Smooth muscle cell (in vitro differentiated cells): ENCODE results near the gene TTYH1. TPM values are rescaled to one million over a fixed set of nuclear protein-coding genes. Genes with fewer than 3 reads are reported as not detected.
A peak's percentile ranks its signal among the peaks of the same experiment; 100 is the strongest.

Experiments used
- DNase-seq: peaks from one replicate; lab custom pipeline; 2025; ENCODE audit not compliant: unreplicated experiment; lab: John Stamatoyannopoulos, UW
- H2AFZ ChIP-seq: fragments of 200-600 bp; sonication (generic); 2 replicates; pipeline ENCODE4 v1.6.0; 2016; ENCODE audit warnings: antibody characterized with exemption, low read depth, mild to moderate bottlenecking
- H3F3A ChIP-seq: fragments of 200-600 bp; sonication (generic); 2 replicates; pipeline ENCODE4 v1.6.0; 2017; ENCODE audit warnings: antibody characterized with exemption, low read depth
- H3K27ac ChIP-seq: fragments of 200-600 bp; sonication (generic); 2 replicates; pipeline ENCODE4 v1.5.1; 2016; ENCODE audit warnings: low read depth, mild to moderate bottlenecking
- H3K27me3 ChIP-seq: fragments of 200-600 bp; sonication (generic); 2 replicates; pipeline ENCODE4 v1.6.1; 2016; ENCODE audit warnings: low read depth, mild to moderate bottlenecking
- H3K36me3 ChIP-seq: fragments of 200-600 bp; sonication (generic); 2 replicates; pipeline ENCODE4 v1.5.1; 2016; ENCODE audit warnings: low read depth
- H3K4me1 ChIP-seq: fragments of 200-600 bp; sonication (generic); 2 replicates; pipeline ENCODE4 v1.5.1; 2016; ENCODE audit warnings: low read depth
- H3K4me2 ChIP-seq: fragments of 200-600 bp; sonication (generic); 2 replicates; pipeline ENCODE4 v1.6.0; 2016; ENCODE audit warnings: mild to moderate bottlenecking
- H3K4me3 ChIP-seq: fragments of 200-600 bp; sonication (generic); 2 replicates; pipeline ENCODE4 v1.5.1; 2016; ENCODE audit warnings: mild to moderate bottlenecking
- H3K79me2 ChIP-seq: fragments of 200-600 bp; sonication (generic); 2 replicates; pipeline ENCODE4 v1.6.0; 2016; ENCODE audit warnings: low read depth, mild to moderate bottlenecking
- H3K9ac ChIP-seq: fragments of 200-600 bp; sonication (generic); 2 replicates; pipeline ENCODE4 v1.6.0; 2016; ENCODE audit warnings: low read depth
- H3K9me3 ChIP-seq: fragments of 200-600 bp; sonication (generic); replicated peaks from 2 replicates; pipeline ENCODE4 v1.5.1; 2016; ENCODE audit warnings: low read depth
- H4K20me1 ChIP-seq: fragments of 200-600 bp; sonication (generic); 2 replicates; pipeline ENCODE4 v1.6.0; 2016; ENCODE audit warnings: low read depth
- WGBS: methylation state at CpG from one replicate; pipeline ENCODE4 v1.1.7; 2016; ENCODE audit warnings: low lambda C conversion rate; 5-methylcytosine and 5-hydroxymethylcytosine counted together
- polyA plus RNA-seq: library from polyadenylated mRNA; unstranded; fragments of >200 nt; fragmentation: Nextera tagmentation; extraction: Ambion mirVana; gene quantifications from 2 replicates; pipeline ENCODE4 v1.2.1, GENCODE V29; 2016
- total RNA-seq: library from RNA; depleted of rRNA; stranded (reverse); fragments of >200 nt; gene quantifications from 2 replicates; pipeline ENCODE4 v1.2.3, GENCODE V29; 2014
- TF ChIP-seq, protein P1 (sequence below): fragments of 200-600 bp; sonication (generic); IDR thresholded peaks from 2 replicates; pipeline ENCODE4 v1.5.1; 2017; ENCODE audit warnings: borderline replicate concordance, mild to moderate bottlenecking, antibody characterized with exemption; ENCODE audit not compliant: insufficient read depth, poor library complexity, severe bottlenecking

Gene TTYH1
- total and polyA plus RNA-seq, 2 experiments from 2014 or later = 0.40 to 0.65 TPM

DNA sequence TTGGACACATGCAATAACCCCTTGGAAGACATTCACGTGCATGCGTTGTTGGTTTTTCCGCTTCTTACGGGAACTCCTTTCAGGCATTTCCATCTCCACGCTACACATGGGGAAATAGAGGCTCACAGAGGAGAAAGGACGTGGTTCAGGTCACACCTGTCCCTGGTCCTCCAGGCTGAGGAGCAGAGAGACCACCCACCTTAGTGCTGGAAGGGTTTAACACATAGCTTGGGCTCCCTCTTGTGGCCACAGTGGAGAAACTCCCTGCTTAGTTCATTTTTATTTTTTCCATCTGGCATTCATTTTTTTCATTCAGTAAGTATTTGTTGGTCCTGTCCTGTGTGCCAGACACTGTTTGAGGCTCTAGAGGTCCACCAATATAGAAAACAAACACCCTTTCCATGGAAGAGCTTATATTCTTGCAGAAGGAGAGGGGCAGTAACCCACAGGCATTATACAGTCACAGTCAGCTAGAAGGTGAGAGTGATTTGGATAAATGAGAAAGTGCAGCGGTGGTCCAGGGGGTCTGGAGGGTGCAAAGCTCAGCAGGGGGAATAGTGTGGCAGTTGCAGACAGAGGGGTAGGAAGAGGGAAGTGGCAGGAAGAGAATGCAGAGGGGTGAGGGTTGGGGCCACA lies 24.2 kb upstream of the TTYH1 start:
- H3K9me3 ChIP-seq = no peaks in the 10 kb centered on the region
- peaks cover 19% of the 10 kb centered on the region for H3K27me3 ChIP-seq
- no peaks in the 10 kb centered on the region for H3K36me3 ChIP-seq
- H3K4me1 ChIP-seq = no peaks in the 10 kb centered on the region
- no peak for DNase-seq
- H3K79me2 ChIP-seq = no peaks in the 10 kb centered on the region
- no peak overlapping the region for H3K4me2 ChIP-seq
- H3K4me3 ChIP-seq = no peak overlapping the region
- 12% methylated on average over 7 of the region's 7 CpGs for WGBS
- no peak overlapping the region for H3K9ac ChIP-seq
- H3K27ac ChIP-seq = no peak overlapping the region
- no peak overlapping the region for H2AFZ ChIP-seq
- TF ChIP-seq, protein P1, sequence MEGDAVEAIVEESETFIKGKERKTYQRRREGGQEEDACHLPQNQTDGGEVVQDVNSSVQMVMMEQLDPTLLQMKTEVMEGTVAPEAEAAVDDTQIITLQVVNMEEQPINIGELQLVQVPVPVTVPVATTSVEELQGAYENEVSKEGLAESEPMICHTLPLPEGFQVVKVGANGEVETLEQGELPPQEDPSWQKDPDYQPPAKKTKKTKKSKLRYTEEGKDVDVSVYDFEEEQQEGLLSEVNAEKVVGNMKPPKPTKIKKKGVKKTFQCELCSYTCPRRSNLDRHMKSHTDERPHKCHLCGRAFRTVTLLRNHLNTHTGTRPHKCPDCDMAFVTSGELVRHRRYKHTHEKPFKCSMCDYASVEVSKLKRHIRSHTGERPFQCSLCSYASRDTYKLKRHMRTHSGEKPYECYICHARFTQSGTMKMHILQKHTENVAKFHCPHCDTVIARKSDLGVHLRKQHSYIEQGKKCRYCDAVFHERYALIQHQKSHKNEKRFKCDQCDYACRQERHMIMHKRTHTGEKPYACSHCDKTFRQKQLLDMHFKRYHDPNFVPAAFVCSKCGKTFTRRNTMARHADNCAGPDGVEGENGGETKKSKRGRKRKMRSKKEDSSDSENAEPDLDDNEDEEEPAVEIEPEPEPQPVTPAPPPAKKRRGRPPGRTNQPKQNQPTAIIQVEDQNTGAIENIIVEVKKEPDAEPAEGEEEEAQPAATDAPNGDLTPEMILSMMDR = peak; percentile 77
- no peaks in the 10 kb centered on the region for H4K20me1 ChIP-seq
- H3F3A ChIP-seq = no peaks in the 10 kb centered on the region

DNA sequence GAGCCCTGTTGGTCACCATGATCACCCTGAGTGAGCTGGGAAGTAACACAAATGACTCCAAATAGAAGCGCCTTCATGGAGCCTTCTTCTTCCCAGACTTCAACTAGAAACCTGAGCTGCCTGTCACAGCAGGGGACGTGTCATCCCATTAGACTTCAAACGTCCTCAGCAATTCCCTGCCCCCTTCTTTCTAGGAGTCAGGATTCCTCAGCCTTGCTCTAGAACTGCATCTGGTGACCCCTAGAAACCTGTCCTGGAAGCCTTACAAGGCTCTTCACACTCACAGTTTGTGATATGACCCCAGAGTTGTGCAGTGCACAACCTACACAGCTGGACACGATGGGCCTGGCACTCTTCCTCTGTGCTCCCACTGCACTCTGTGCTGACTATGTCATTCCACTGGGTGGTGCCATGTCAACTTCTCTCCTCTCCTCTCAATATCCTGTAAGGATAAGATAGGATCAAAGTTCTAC lies 23.6 kb upstream of the TTYH1 start:
- Histone ChIP-seq H3K79me2 (no peaks in the 10 kb centered on the region), H2AFZ (no peak overlapping the region), H3F3A (no peaks in the 10 kb centered on the region), H3K4me1 (no peaks in the 10 kb centered on the region), H3K27me3 (peaks cover 19% of the 10 kb centered on the region), H3K4me3 (no peak overlapping the region), H4K20me1 (no peaks in the 10 kb centered on the region), H3K4me2 (no peak overlapping the region), H3K9me3 (no peaks in the 10 kb centered on the region), H3K9ac (no peak overlapping the region), H3K36me3 (no peaks in the 10 kb centered on the region), H3K27ac (no peak overlapping the region)
- TF ChIP-seq, protein P1 = no peak
- WGBS = 16% methylated on average over 4 of the region's 4 CpGs
- DNase-seq = no peak

DNA sequence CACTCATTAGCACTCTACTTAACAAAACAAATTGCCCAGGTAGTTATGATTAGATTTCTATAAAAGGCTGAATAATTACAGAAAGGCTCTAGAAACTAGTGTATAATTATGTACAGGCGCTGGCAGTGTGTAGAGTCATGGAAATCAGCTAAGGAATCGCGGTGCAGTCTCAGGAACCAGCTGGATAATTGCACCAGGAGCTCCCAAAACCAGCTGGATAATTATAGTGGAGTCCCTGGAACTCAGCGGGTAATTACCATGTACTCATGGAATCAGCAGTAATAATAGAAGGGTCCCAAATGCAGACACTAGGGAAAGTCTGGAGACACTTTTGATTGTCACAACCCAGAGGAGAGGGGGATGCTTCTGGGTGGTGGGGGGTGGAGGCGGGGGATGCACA lies 23.2 kb upstream of the TTYH1 start:
- no peak overlapping the region for H3K4me3 ChIP-seq
- no peaks in the 10 kb centered on the region for H3K9me3 ChIP-seq
- H3K9ac ChIP-seq = no peak overlapping the region
- H3K36me3 ChIP-seq = no peaks in the 10 kb centered on the region
- H3K4me1 ChIP-seq = no peaks in the 10 kb centered on the region
- TF ChIP-seq, protein P1 = no peak
- no peak for DNase-seq
- no peak overlapping the region for H3K27ac ChIP-seq
- H2AFZ ChIP-seq = no peak overlapping the region
- H3K79me2 ChIP-seq = no peaks in the 10 kb centered on the region
- no peak overlapping the region for H3K4me2 ChIP-seq
- H4K20me1 ChIP-seq = no peaks in the 10 kb centered on the region
- H3K27me3 ChIP-seq = peaks cover 19% of the 10 kb centered on the region
- 74% methylated on average over 5 of the region's 5 CpGs for WGBS
- no peaks in the 10 kb centered on the region for H3F3A ChIP-seq

DNA sequence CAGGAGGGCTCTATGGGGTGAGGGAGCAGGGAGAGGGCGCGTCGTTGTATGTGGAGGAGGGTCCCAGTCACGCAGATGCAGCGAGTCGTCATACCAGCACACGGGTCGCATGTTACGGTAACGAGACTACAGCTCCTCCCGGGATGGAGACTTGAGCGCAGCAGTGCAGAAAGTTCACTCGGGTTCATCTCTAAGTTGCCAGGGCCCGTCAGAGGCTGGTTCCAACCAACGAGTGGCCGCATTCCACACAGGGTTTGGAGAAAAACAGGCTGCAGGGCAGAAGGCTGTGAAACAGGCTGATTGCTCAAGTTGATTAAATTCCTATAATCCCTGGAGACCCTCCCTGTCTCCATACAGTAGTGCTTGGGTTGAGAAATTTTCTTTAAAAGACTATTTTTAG lies 21.9 kb upstream of the TTYH1 start:
- Histone ChIP-seq H3K4me3 (no peak overlapping the region), H3K27ac (no peak overlapping the region), H2AFZ (no peak overlapping the region), H3K9ac (no peak overlapping the region), H3K36me3 (no peaks in the 10 kb centered on the region), H3F3A (no peaks in the 10 kb centered on the region), H3K4me2 (no peak overlapping the region), H3K79me2 (no peaks in the 10 kb centered on the region), H3K27me3 (peaks cover 19% of the 10 kb centered on the region), H4K20me1 (no peaks in the 10 kb centered on the region), H3K4me1 (no peaks in the 10 kb centered on the region), H3K9me3 (no peaks in the 10 kb centered on the region)
- DNase-seq = no peak
- TF ChIP-seq, protein P1 = no peak
- 82% methylated on average over 13 of the region's 16 CpGs for WGBS
